Right atrium auricular region (tissue), 2 donors: ENCODE results near the gene VPS51. TPM values are rescaled to one million over a fixed set of nuclear protein-coding genes. Genes with fewer than 3 reads are reported as not detected.
"Not testable (repeated sequence)": the region's sequence is repeated elsewhere in the genome, so short reads cannot be mapped to it uniquely, and the experiment has no call there.

Experiments used
- DNase-seq: peaks from one replicate; pipeline ENCODE4 v3.0.0-alpha.2; 2019; ENCODE audit warnings: low spot score
- H3K27ac ChIP-seq, 2 donors: fragments of 200-600 bp; sonication (generic); 1 replicate in 1 of 2; 2 replicates in 1 of 2; pipeline ENCODE4 v1.5.1; 2016 to 2019
- H3K27me3 ChIP-seq, 2 donors: fragments of 200-600 bp; sonication (generic); one replicate each; pipeline versions ENCODE4 v1.5.1 to v1.6.0; 2017 to 2019
- H3K36me3 ChIP-seq: fragments of 200-600 bp; sonication (generic); one replicate; pipeline ENCODE4 v1.5.1; 2016
- H3K4me1 ChIP-seq, 2 donors: fragments of 200-600 bp; sonication (generic); one replicate each; pipeline versions ENCODE4 v1.5.1 to v1.6.0; 2017 to 2019
- H3K4me3 ChIP-seq, 2 donors: fragments of 200-600 bp; sonication (generic); 1 replicate in 1 of 2; 2 replicates in 1 of 2; pipeline ENCODE4 v1.5.1; 2017 to 2019; ENCODE audit warnings: mild to moderate bottlenecking in 1 of 2, moderate library complexity in 1 of 2
- H3K9me3 ChIP-seq, 2 donors: fragments of 200-600 bp; sonication (generic); one replicate each; pipeline ENCODE4 v1.5.1; 2019
- total RNA-seq, 2 donors: library from RNA; depleted of rRNA; stranded (reverse); fragments of >200 nt; gene quantifications; one replicate each; pipeline ENCODE4 v1.1.0, GENCODE V29; 2016
- TF ChIP-seq, protein P1 (sequence below), 2 donors: fragments of 200-600 bp; sonication (generic); IDR thresholded peaks; one replicate each; pipeline ENCODE4 v1.5.1; 2019; ENCODE audit warnings: antibody characterized with exemption in 2 of 2

Gene VPS51
- total RNA-seq, 2 donors from 2014 or later = 98.5 to 147 TPM

DNA sequence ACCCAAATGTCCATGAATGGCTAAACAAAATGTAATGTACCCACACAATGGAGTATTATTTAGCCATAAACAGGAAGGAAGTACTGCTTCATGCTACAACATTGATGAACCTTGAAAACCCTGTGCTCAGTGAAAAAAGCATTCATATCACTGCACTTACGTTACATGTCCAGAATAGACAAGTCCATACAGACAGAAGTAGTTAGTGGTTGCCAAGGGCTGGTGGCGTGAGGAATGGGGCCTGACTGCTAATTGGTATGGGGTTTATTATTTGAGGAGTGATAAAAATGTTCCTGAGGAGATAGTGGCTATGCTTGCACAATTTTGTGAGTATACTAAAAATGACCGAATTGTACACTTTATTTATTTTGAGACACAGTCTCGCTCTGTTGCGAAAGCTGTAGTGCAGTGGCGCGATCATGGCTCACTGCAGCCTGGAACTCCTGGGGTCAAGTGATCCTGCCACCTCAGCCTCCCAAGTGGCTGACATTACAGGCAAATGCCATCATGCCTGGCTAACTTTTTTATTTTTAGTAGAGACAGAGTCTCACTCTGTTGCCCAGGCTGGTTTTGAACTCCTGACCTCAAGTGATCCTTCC, 46.0 kb downstream of the VPS51 start:
- no peaks in the 10 kb centered on the region for H3K9me3 ChIP-seq
- no peaks in the 10 kb centered on the region for H3K4me1 ChIP-seq
- H3K27me3 ChIP-seq = no peaks in the 10 kb centered on the region
- no peaks in the 10 kb centered on the region for H3K36me3 ChIP-seq
- H3K4me3 ChIP-seq = no peak overlapping the region
- no peak overlapping the region for H3K27ac ChIP-seq
- TF ChIP-seq, protein P1, sequence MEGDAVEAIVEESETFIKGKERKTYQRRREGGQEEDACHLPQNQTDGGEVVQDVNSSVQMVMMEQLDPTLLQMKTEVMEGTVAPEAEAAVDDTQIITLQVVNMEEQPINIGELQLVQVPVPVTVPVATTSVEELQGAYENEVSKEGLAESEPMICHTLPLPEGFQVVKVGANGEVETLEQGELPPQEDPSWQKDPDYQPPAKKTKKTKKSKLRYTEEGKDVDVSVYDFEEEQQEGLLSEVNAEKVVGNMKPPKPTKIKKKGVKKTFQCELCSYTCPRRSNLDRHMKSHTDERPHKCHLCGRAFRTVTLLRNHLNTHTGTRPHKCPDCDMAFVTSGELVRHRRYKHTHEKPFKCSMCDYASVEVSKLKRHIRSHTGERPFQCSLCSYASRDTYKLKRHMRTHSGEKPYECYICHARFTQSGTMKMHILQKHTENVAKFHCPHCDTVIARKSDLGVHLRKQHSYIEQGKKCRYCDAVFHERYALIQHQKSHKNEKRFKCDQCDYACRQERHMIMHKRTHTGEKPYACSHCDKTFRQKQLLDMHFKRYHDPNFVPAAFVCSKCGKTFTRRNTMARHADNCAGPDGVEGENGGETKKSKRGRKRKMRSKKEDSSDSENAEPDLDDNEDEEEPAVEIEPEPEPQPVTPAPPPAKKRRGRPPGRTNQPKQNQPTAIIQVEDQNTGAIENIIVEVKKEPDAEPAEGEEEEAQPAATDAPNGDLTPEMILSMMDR (IDR thresholded peaks at IDR 0.05) = no peak
- no peak for DNase-seq

DNA sequence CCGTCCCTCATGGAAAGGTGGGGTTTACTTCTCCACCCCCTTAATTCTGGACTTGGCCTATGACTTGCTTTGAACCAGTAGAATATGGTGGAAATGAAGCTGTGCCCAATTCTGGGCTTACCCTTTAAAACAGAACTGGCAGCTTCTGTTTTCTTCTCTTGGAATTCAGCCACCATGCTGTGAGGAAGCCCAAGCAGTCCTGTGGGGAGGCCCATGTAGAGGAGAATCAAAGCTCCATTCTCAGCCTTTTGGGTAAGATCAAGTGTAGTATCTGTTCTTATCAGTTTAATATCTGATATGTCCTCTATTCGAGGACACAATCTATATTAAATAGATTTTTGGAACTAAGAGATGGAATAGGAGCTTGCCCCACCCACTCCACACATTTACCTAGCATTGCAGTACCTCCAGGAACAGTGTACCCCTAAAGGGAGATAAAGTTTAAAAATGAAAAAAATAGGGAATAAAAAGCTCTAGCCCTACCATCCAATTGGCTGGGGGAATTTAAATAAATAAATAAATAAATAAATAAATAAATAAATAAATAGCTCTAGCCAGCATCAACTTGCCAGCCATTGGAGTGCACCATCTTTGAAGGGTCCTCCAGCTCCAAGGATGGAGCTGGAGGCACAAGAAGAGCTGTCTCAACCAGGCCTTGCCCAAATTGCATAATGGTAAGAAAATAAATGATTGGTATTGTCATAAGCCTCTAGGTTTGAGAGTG, 51.5 kb downstream of the VPS51 start:
- Histone ChIP-seq H3K9me3 (no peaks in the 10 kb centered on the region), H3K27ac (no peak overlapping the region), H3K4me3 (no peak overlapping the region), H3K36me3 (no peaks in the 10 kb centered on the region), H3K4me1 (peaks cover 0 to 20% of the 10 kb centered on the region in 2 donors), H3K27me3 (no peaks in the 10 kb centered on the region)
- no peak for DNase-seq
- TF ChIP-seq, protein P1 (IDR thresholded peaks at IDR 0.05) = no peak

DNA sequence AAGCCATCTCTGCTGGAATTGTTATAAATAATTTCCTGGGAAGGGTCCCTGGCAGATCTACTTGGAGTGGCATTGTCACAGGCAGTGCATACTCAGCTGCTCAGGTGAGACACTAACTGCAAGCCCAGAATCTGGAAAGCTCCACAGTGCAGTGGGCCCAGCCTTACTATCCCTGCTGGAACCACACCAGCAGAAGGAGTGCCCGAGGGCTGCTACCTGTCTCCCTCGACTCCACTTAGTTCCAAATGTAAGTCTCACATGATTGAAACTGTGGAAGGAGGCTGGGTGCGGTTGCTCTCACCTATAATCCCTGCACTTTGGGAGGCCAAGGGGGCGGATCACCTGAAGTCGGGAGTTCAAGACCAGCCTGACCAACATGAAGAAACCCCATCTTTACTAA, 52.6 kb downstream of the VPS51 start:
- DNase-seq = no peak
- Histone ChIP-seq H3K27ac (no peak overlapping the region), H3K36me3 (no peaks in the 10 kb centered on the region), H3K4me1 (peaks cover 0 to 20% of the 10 kb centered on the region in 2 donors), H3K27me3 (no peaks in the 10 kb centered on the region), H3K9me3 (no peaks in the 10 kb centered on the region), H3K4me3 (no peak overlapping the region)
- TF ChIP-seq, protein P1 (IDR thresholded peaks at IDR 0.05) = no peak

DNA sequence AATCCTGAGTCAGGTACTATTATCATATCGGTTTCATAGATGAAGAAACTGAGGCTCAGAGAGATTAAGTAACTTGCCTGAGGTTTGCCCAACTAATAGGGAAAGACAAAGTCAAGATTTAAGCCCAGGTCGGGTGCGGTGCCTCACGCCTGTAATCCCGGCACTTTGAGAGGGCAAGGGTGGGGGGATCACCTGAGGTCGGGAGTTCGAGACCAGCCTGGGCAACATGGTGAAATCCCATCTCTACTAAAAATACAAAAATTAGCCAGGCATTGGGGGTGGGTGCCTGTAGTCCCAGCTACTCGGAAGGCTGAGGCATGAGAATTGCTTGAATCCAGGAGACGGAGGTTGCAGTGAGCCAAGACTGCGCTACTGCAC, 54.1 kb downstream of the VPS51 start:
- H3K9me3 ChIP-seq, DNase-seq, H3K36me3 ChIP-seq, H3K4me3 ChIP-seq, H3K27me3 ChIP-seq: not testable (repeated sequence)
- Histone ChIP-seq H3K4me1 (peaks cover 0 to 20% of the 10 kb centered on the region in 2 donors), H3K27ac (peak overlapping the region; percentile 73 to 82)

DNA sequence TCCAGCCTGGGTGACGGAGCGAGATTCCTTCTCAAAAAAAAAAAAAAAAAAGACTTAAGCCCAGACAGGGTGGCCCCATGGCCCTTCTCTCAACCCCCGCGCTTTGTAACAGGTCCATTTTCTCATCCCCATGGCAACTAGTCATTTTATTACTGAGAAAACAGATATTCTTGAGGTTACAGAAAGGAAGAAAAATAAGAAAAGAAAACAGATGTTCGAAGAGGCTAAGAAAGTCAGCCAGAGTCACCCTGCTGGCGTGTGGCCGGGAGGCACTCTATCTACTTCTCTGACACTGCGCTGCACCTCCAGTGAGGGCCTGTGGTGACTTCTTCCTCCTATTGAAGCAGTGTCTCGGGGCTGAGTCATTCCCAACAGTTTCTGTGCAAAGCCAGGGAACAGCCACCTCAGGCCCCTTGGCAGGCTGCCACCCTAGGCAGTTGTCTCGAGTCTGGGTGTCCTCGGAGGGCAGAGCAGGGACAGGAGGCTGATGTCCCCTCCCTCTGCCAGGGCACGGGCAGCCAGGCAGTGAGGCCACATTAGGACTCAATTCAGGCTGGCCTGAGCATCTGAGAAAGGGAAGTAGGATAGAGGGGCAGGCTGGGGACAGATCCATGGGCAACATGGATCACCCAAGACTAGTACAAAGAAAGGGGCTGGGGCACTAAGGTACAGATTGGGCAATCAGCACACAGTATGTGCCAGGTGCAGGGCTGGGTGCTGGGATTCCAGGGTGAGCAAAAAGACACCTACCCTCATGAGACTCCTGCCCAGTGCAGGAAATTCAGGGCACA, 54.7 kb downstream of the VPS51 start:
- Histone ChIP-seq H3K27me3 (no peaks in the 10 kb centered on the region), H3K27ac (peak overlapping the region; percentile 73 to 82), H3K4me1 (peaks cover 0 to 20% of the 10 kb centered on the region in 2 donors), H3K36me3 (no peaks in the 10 kb centered on the region), H3K9me3 (no peaks in the 10 kb centered on the region), H3K4me3 (no peak overlapping the region)
- peak; percentile 94 for DNase-seq
- TF ChIP-seq, protein P1 (IDR thresholded peaks at IDR 0.05) = no peak

DNA sequence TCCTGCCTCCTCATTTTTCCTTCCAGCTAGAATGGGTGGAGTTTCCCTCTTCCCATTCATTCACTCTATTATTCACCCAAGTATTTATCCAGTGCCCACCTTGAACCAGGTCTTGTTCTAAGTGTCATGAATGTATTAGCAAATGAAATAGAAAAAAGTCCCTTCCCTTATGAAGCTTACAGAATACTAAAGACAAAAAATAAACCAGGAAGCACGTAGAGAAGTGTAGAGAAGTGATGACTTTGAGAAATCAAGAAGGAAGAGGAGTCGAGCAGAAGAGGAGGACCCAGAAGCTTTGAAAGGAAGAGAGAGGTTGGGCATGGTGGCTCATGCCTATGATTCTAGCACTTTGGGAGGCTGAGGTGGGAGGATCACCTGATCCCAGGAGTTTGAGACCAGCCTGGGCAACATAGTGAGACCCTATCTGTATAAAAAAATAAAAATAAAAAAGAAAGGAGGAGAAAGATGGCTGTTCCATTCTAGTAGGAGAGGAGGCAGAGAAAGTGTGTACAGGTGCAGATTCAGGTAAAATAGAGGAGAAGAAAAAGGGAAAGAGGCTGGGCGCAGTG, 55.4 kb downstream of the VPS51 start:
- no peak for DNase-seq
- TF ChIP-seq, protein P1 (IDR thresholded peaks at IDR 0.05) = no peak
- Histone ChIP-seq H3K9me3 (no peaks in the 10 kb centered on the region), H3K4me1 (peaks cover 0 to 20% of the 10 kb centered on the region in 2 donors), H3K4me3 (no peak overlapping the region), H3K27me3 (no peaks in the 10 kb centered on the region), H3K36me3 (no peaks in the 10 kb centered on the region), H3K27ac (peak overlapping the region; percentile 73 to 82)
